ENCODE results near the gene SH2D1B. TPM values are rescaled to one million over a fixed set of nuclear protein-coding genes. Genes with fewer than 3 reads are reported as not detected.

SH2D1B gene
- total and polyA plus RNA-seq, 10 of the 15 experiments (the other 5 are each of a cell fraction or from before 2014, with no cell fraction given): 0.18 TPM; not detected in 9

DNA sequence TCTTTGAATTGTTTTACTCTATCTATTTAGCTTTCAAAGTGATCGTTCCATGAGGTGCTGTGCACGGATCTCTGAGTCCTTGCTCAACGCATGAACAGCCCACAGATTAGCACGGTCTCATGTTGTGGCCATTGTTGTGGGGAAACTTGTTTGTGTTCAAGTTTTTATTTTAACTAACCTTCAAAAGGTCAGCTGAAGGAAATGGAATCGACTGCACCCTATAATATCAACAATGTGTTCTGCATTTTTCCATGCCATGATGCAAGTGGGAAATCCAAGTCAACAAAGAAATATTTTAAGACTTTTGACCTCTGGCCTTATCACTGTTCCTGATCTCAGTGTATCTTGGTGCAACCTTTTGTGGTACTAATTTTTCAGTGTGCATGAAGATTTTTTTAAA lies 6.1 kb downstream of the SH2D1B start (continued):
- TF ChIP-seq, protein P1, sequence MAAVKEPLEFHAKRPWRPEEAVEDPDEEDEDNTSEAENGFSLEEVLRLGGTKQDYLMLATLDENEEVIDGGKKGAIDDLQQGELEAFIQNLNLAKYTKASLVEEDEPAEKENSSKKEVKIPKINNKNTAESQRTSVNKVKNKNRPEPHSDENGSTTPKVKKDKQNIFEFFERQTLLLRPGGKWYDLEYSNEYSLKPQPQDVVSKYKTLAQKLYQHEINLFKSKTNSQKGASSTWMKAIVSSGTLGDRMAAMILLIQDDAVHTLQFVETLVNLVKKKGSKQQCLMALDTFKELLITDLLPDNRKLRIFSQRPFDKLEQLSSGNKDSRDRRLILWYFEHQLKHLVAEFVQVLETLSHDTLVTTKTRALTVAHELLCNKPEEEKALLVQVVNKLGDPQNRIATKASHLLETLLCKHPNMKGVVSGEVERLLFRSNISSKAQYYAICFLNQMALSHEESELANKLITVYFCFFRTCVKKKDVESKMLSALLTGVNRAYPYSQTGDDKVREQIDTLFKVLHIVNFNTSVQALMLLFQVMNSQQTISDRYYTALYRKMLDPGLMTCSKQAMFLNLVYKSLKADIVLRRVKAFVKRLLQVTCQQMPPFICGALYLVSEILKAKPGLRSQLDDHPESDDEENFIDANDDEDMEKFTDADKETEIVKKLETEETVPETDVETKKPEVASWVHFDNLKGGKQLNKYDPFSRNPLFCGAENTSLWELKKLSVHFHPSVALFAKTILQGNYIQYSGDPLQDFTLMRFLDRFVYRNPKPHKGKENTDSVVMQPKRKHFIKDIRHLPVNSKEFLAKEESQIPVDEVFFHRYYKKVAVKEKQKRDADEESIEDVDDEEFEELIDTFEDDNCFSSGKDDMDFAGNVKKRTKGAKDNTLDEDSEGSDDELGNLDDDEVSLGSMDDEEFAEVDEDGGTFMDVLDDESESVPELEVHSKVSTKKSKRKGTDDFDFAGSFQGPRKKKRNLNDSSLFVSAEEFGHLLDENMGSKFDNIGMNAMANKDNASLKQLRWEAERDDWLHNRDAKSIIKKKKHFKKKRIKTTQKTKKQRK (IDR thresholded peaks at IDR 0.05; ENCODE audit: low read depth, low read length): no peak
- TF ChIP-seq, protein P2, sequence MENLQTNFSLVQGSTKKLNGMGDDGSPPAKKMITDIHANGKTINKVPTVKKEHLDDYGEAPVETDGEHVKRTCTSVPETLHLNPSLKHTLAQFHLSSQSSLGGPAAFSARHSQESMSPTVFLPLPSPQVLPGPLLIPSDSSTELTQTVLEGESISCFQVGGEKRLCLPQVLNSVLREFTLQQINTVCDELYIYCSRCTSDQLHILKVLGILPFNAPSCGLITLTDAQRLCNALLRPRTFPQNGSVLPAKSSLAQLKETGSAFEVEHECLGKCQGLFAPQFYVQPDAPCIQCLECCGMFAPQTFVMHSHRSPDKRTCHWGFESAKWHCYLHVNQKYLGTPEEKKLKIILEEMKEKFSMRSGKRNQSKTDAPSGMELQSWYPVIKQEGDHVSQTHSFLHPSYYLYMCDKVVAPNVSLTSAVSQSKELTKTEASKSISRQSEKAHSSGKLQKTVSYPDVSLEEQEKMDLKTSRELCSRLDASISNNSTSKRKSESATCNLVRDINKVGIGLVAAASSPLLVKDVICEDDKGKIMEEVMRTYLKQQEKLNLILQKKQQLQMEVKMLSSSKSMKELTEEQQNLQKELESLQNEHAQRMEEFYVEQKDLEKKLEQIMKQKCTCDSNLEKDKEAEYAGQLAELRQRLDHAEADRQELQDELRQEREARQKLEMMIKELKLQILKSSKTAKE (IDR thresholded peaks at IDR 0.05; ENCODE audit: low read depth, poor library complexity, severe bottlenecking): no peak
- TF ChIP-seq, protein P3, sequence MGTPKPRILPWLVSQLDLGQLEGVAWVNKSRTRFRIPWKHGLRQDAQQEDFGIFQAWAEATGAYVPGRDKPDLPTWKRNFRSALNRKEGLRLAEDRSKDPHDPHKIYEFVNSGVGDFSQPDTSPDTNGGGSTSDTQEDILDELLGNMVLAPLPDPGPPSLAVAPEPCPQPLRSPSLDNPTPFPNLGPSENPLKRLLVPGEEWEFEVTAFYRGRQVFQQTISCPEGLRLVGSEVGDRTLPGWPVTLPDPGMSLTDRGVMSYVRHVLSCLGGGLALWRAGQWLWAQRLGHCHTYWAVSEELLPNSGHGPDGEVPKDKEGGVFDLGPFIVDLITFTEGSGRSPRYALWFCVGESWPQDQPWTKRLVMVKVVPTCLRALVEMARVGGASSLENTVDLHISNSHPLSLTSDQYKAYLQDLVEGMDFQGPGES (IDR thresholded peaks at IDR 0.05): no peak
- no peak for TF ChIP-seq SMARCA5 (IDR thresholded peaks at IDR 0.05)

DNA sequence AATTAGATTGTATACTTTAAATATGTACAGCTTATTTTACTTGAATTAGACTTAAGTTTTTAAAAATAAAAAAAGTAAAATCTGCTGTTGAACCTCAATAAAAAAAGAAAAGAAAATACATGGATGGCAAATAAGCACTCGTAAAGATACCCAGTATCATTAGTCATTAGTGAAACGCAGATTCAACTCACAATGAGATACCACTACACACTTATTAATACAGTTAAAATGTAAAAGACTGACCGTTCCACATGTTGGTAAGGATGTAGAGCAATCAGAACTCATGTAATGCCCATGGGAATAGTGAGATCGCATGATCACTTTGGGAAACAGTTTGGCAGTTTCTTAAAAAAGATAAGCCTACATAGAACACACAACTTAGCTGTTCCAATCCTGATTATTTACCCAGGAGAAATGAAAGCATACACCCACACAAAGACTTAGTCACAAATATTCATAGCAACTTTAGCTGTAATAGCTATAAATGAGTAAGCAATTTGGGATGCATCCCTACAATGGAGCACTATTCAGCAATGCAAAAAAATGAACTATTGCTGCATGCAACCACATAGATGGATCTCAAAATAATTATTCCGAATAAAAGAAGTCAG lies 7.3 kb downstream of the SH2D1B start:
- 28% methylated on average over 5 of the region's 5 CpGs for WGBS (ENCODE audit: insufficient coverage, insufficient replicate concordance, low lambda C conversion rate, missing lambda C conversion rate)
- ChIA-PET CTCF (interaction anchor here (0.7 to 1.4 kb wide), 2 partner anchors 47 to 71 kb away, joined by 3 read pairs; no protein-coding TSS in a partner anchor), RAD21 (ENCODE audit: unreplicated experiment) (no interaction called here), POLR2A (interaction anchor here (0.6 kb wide), 1 partner anchor 30 kb away, joined by 3 read pairs; no protein-coding TSS in a partner anchor), SMC1A (ENCODE audit: uncharacterized antibody, unreplicated experiment) (no interaction called here)
- no peak for ATAC-seq
- Histone ChIP-seq H4K20me1 (ENCODE audit: control insufficient read depth, insufficient read depth) (no peaks in the 10 kb centered on the region), H3K4me3 (no peak overlapping the region), H3K4me2 (ENCODE audit: control insufficient read depth, insufficient read depth) (no peak overlapping the region), H2AFZ (ENCODE audit: control insufficient read depth, low read depth, low read length) (no peak overlapping the region), H3K79me2 (ENCODE audit: control insufficient read depth, insufficient read depth, low read length) (no peaks in the 10 kb centered on the region), H3K9me3 (replicated peaks; ENCODE audit: control insufficient read depth, insufficient read depth, low read length) (no peaks in the 10 kb centered on the region), H3K27me3 (replicated peaks in 1 of 2; ENCODE audit: control insufficient read depth in 2 of 2, insufficient read depth in 2 of 2, low read length in 1 of 2) (no peaks in the 10 kb centered on the region; a peak in 2 of 4 replicates), H3K9ac (ENCODE audit: control insufficient read depth, insufficient read depth, low read length) (no peak overlapping the region), H3K4me1 (ENCODE audit: control insufficient read depth, insufficient read depth, low read length) (no peaks in the 10 kb centered on the region), H3K27ac (ENCODE audit: control insufficient read depth, insufficient read depth) (no peak overlapping the region), H3K36me3 (ENCODE audit: control insufficient read depth in 2 of 2, insufficient read depth in 2 of 2, low read length in 1 of 2) (no peaks in the 10 kb centered on the region)
- BruUV-seq (replicated peaks): no TSS peak
- in situ Hi-C loops (cut with MboI) (no loop called here), intact Hi-C loops (cut with micrococcal nuclease; ENCODE audit: unreplicated experiment) (no loop called here)
- DNase-seq (ENCODE audit: low read depth, low spot score): no peak
- FAIRE-seq: no peak
- no peak for TF ChIP-seq TBL1XR1 (IDR thresholded peaks at IDR 0.05; ENCODE audit: low read depth, low read length)
- no peak for TF ChIP-seq NR2F1 (conservative IDR thresholded peaks at IDR 0.05)
- TF ChIP-seq KAT2A (conservative IDR thresholded peaks at IDR 0.05; ENCODE audit: control insufficient read depth, low read depth, low read length): no peak
- TF ChIP-seq, protein P4, sequence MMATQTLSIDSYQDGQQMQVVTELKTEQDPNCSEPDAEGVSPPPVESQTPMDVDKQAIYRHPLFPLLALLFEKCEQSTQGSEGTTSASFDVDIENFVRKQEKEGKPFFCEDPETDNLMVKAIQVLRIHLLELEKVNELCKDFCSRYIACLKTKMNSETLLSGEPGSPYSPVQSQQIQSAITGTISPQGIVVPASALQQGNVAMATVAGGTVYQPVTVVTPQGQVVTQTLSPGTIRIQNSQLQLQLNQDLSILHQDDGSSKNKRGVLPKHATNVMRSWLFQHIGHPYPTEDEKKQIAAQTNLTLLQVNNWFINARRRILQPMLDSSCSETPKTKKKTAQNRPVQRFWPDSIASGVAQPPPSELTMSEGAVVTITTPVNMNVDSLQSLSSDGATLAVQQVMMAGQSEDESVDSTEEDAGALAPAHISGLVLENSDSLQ (IDR thresholded peaks at IDR 0.05): no peak
- no peak for TF ChIP-seq FOXM1 (IDR thresholded peaks at IDR 0.05; ENCODE audit: low read depth, low read length)
- TF ChIP-seq, protein P5, sequence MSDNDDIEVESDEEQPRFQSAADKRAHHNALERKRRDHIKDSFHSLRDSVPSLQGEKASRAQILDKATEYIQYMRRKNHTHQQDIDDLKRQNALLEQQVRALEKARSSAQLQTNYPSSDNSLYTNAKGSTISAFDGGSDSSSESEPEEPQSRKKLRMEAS (IDR thresholded peaks at IDR 0.05; ENCODE audit: low read depth, low read length): no peak
- TF ChIP-seq, protein P6, sequence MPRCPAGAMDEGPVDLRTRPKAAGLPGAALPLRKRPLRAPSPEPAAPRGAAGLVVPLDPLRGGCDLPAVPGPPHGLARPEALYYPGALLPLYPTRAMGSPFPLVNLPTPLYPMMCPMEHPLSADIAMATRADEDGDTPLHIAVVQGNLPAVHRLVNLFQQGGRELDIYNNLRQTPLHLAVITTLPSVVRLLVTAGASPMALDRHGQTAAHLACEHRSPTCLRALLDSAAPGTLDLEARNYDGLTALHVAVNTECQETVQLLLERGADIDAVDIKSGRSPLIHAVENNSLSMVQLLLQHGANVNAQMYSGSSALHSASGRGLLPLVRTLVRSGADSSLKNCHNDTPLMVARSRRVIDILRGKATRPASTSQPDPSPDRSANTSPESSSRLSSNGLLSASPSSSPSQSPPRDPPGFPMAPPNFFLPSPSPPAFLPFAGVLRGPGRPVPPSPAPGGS (IDR thresholded peaks at IDR 0.05; ENCODE audit: borderline replicate concordance, insufficient read depth, low read depth, low read length, poor library complexity, severe bottlenecking): no peak
- no peak for TF ChIP-seq ZNF274 (IDR thresholded peaks at IDR 0.05; ENCODE audit: insufficient read depth, insufficient read length)
